Measurements from ENCODE around the gene SAMHD1. TPM values are rescaled to one million over a fixed set of nuclear protein-coding genes. Genes with fewer than 3 reads are reported as not detected.

SAMHD1 gene
- total and polyA plus RNA-seq, 2 donors (not counting 3 experiments of a cell fraction or from before 2014, with no cell fraction given), result 13.7 to 27.5 TPM

GRCh38 chr20:36989797-36990196 lies 38.3 kb upstream of the SAMHD1 start:
- dilution Hi-C loops (cut with MboI; ENCODE audit: extremely low pct_ligation_motif_present, low sequenced_read_pairs) (no loop called here), intact Hi-C loops (cut with micrococcal nuclease) (no loop called here)
- Histone ChIP-seq H3K9me1 (replicated peaks; ENCODE audit: control insufficient read depth, extremely low read depth, insufficient read depth, low read length) (no peaks in the 10 kb centered on the region), H3K27ac (ENCODE audit: insufficient read depth, low read depth, low read length) (no peak overlapping the region), H3K9ac (replicated peaks; ENCODE audit: extremely low read depth, insufficient read depth, low read length) (no peak overlapping the region), H3K4me3 (replicated peaks in 1 of 3; ENCODE audit: insufficient read depth in 1 of 3, low read depth in 1 of 3, low read length in 3 of 3) (no peak overlapping the region), H3K4me1 (ENCODE audit: control insufficient read depth, extremely low read depth, insufficient read depth, low read length) (peaks cover 8% of the 10 kb centered on the region), H3K4me2 (ENCODE audit: insufficient read depth, low read length) (no peak overlapping the region), H3K36me3 (ENCODE audit: control insufficient read depth in 2 of 2, extremely low read depth in 1 of 2, insufficient read depth in 2 of 2, low read length in 2 of 2) (no peaks in the 10 kb centered on the region), H2AFZ (ENCODE audit: low read depth, low read length) (no peak overlapping the region), H3K9me3 (replicated peaks; ENCODE audit: control insufficient read depth, insufficient read depth, low read length) (no peaks in the 10 kb centered on the region), H3K79me2 (ENCODE audit: control insufficient read depth, insufficient read depth, low read length) (no peaks in the 10 kb centered on the region), H3K27me3 (ENCODE audit: control insufficient read depth in 2 of 2, insufficient read depth in 2 of 2, low read length in 2 of 2) (no peaks in the 10 kb centered on the region), H4K20me1 (replicated peaks; ENCODE audit: control insufficient read depth, extremely low read depth, insufficient read depth, low read length) (no peaks in the 10 kb centered on the region)
- ChIA-PET POLR2A (no interaction called here), CTCF (no interaction called here)
- DNase-seq (ENCODE audit: low read depth, low spot score) (no peak), FAIRE-seq (no peak)
- BruUV-seq (replicated peaks), result no TSS peak
- TF ChIP-seq MAX (IDR thresholded peaks at IDR 0.05; ENCODE audit: insufficient read depth, insufficient read length) (no peak), EZH2 (IDR thresholded peaks at IDR 0.05; ENCODE audit: borderline replicate concordance, low read depth, low read length, severe bottlenecking) (no peak), POLR2A (IDR thresholded peaks at IDR 0.05; ENCODE audit: low read depth, low read length) (no peak), GATA2 (IDR thresholded peaks at IDR 0.05; ENCODE audit: insufficient read depth, insufficient read length, low read depth, low read length) (no peak), JUN (IDR thresholded peaks at IDR 0.05; ENCODE audit: borderline replicate concordance, insufficient read depth, insufficient read length, low read depth) (no peak)

- dilution Hi-C loops (cut with MboI; ENCODE audit: extremely low pct_ligation_motif_present, low sequenced_read_pairs), result no loop called here
- H3K4me3 ChIP-seq (replicated peaks in 1 of 3; ENCODE audit: insufficient read depth in 1 of 3, low read depth in 1 of 3, low read length in 3 of 3), result no peak overlapping the region
- POLR2A ChIA-PET, result no interaction called here
- H3K9ac ChIP-seq (replicated peaks; ENCODE audit: extremely low read depth, insufficient read depth, low read length), result peak overlapping the region; percentile 50
- BruUV-seq (replicated peaks), result no TSS peak
- no peaks in the 10 kb centered on the region for H4K20me1 ChIP-seq (replicated peaks; ENCODE audit: control insufficient read depth, extremely low read depth, insufficient read depth, low read length)
- CTCF ChIA-PET, result interaction anchor here (0.6 to 1.0 kb wide), 2 partner anchors 69 to 561 kb away, joined by 3 to 4 read pairs; no protein-coding TSS in a partner anchor
- no peaks in the 10 kb centered on the region for H3K36me3 ChIP-seq (ENCODE audit: control insufficient read depth in 2 of 2, extremely low read depth in 1 of 2, insufficient read depth in 2 of 2, low read length in 2 of 2)
- no peaks in the 10 kb centered on the region for H3K27me3 ChIP-seq (ENCODE audit: control insufficient read depth in 2 of 2, insufficient read depth in 2 of 2, low read length in 2 of 2)
- intact Hi-C loops (cut with micrococcal nuclease), result loop anchor here (1.0 kb wide), 1 partner anchor 37 kb away; the partner anchor contains the start of gene SAMHD1
- H3K79me2 ChIP-seq (ENCODE audit: control insufficient read depth, insufficient read depth, low read length), result no peaks in the 10 kb centered on the region
- peak; percentile 96 for FAIRE-seq
- H3K9me1 ChIP-seq (replicated peaks; ENCODE audit: control insufficient read depth, extremely low read depth, insufficient read depth, low read length), result no peaks in the 10 kb centered on the region
- H3K4me1 ChIP-seq (ENCODE audit: control insufficient read depth, extremely low read depth, insufficient read depth, low read length), result peaks cover 8% of the 10 kb centered on the region
- DNase-seq (ENCODE audit: low read depth, low spot score), result peak; percentile 91
- no peaks in the 10 kb centered on the region for H3K9me3 ChIP-seq (replicated peaks; ENCODE audit: control insufficient read depth, insufficient read depth, low read length)
- H2AFZ ChIP-seq (ENCODE audit: low read depth, low read length), result peak overlapping the region; percentile 73
- H3K4me2 ChIP-seq (ENCODE audit: insufficient read depth, low read length), result no peak overlapping the region
- TF ChIP-seq CTCF (IDR thresholded peaks at IDR 0.05; ENCODE audit: extremely low read depth in 1 of 2, insufficient read depth in 1 of 2, low read depth in 1 of 2, low read length in 2 of 2) (no peak), JUN (IDR thresholded peaks at IDR 0.05; ENCODE audit: borderline replicate concordance, insufficient read depth, insufficient read length, low read depth) (peak; percentile 76)
- peak overlapping the region; percentile 68 for H3K27ac ChIP-seq (ENCODE audit: insufficient read depth, low read depth, low read length)
Observed at GRCh38 chr20:36988494-36988966, 37.0 kb upstream of the SAMHD1 start.
